NCI-H187 (cell line): Measurements from ENCODE around the gene PGA4.
"Not testable (repeated sequence)": the region's sequence is repeated elsewhere in the genome, so short reads cannot be mapped to it uniquely, and the experiment has no call there.

Experiments used
- DNase-seq, 2 experiments: peaks; one replicate each; lab custom pipeline; 2025; lab: John Stamatoyannopoulos, UW

PGA4 gene

GRCh38 chr11:61222047-61222446 is at the start of gene PGA4:
TSS of gene PGA4 (plus strand) at chr11:61222347. CDS start at chr11:61222401, 54 bp downstream.
- DNase-seq: not testable (repeated sequence)

GRCh38 chr11:61172356-61172755 is 49.8 kb upstream of the PGA4 start:
- no peak for DNase-seq

DNA sequence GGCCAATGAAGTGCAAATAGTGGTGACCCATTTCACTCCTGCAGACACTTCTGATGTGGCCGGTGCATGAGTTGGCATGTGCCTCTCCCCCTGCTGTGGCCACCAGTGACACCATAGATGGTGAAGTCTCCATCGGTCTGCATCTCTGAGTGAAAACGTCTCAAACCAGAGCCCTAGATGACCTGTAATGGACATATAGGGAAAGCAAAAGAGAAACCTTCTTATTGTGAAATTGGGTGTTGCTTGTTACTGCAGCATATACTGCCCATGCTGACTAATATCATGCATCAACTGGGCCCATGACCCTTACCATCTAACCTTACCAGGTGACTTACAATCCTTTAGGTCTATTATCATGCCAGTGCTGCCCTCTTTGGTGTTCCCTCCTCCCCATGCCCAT is 49.3 kb upstream of the PGA4 start:
- DNase-seq: no peak

- no peak for DNase-seq
Measured at GRCh38 chr11:61173456-61173855, 48.7 kb upstream of the PGA4 start.

DNA sequence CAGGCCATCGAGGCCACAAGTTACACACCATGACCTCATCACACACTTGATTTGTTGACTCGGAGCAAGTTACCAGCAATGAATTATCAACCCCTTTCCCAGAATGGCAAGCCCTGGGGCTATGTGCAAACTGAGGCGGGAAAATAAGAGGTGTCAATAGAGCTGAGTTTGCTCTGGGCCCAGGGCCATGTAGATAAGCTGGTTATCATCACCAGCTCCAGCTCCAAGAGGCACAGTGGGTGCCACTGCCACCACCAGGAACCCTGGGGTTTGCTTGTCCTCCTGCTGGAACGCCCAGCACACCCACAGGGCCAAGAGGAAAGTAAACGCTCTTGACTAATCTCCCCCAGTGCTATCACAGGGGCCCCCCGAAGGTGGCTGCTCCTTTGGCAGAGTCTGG is 47.9 kb upstream of the PGA4 start:
- no peak for DNase-seq

- DNase-seq: no peak
Measured at GRCh38 chr11:61174949-61175348, 47.2 kb upstream of the PGA4 start.

DNA sequence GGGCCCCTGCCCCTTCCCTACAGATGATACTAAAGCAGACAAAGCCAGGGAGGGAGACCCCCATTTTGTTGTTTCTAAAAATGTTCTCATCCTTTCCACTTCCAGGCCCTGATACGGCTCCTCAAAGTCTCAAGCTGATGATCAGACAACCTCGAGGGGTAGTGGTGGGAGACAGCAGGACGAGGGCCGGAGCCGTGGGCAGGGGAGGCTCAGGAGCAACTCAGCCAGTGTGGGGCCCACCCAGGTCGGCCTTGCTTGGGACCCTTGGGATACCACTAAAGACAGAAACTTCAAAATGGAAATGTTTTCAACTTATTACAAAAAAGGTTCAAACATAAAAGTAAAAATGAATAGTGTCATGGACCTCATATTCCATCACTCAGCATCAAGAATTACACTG is 45.7 kb upstream of the PGA4 start:
- DNase-seq: no peak

GRCh38 chr11:61180205-61180604 is 41.9 kb upstream of the PGA4 start:
- not testable (repeated sequence) for DNase-seq

GRCh38 chr11:61181489-61181888 is 40.7 kb upstream of the PGA4 start:
- DNase-seq: no peak

- DNase-seq: no peak
Measured at GRCh38 chr11:61183645-61184044, 38.5 kb upstream of the PGA4 start.

DNA sequence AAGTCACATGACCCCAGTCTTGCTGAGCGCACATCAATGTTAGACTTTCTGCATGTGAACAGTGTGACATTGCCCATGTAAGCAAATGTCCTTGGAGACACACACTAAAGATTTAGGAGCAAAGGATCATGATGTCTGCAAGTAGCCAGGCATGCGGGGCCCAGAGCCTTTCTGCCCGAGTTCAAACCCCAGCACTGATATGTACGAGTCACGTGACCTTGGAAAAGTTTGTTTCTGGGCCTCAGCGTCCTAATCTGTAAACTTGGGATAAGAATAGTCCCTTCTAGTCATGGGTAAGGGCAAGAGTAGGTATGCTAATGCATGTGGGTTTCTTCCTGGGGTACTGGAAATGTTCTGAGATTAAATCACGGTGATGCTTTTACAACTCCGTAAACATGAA is 35.6 kb upstream of the PGA4 start:
- DNase-seq: no peak

DNA sequence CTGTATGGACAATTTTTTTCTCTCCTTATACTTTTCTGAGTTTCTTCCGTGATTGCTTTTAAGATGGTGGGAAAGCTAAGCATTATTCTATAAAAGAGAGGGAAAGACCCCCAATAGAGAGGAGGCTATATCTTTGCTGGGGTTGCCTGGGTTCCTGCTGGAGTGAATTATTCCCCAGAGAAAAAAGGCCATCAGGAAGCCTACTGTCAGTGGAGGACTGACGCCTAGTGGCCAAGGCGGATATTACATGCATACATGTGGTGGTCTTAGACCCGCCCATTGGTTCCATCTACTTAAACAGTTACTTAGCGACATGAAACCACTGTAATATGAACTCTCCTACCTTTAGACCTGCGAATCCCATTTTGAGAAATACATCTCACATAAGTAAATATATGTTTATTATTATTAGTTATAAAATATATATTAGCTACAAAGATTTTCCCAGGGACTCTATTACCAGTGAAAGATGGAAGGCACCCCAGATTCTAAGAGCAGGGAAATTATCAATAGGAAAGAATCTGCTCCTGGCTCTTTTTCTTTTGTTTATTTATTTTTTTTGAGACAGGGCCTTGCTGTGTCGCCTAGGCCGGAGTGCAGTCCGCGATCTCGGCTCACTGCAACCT is 34.5 kb upstream of the PGA4 start:
- peak; percentile 32 to 82 for DNase-seq

- DNase-seq: no peak
Measured at GRCh38 chr11:61189933-61190332, 32.2 kb upstream of the PGA4 start.

- no peak for DNase-seq
Measured at GRCh38 chr11:61193596-61193995, 28.6 kb upstream of the PGA4 start.

- no peak for DNase-seq
Measured at GRCh38 chr11:61194169-61194671, 27.9 kb upstream of the PGA4 start.

DNA sequence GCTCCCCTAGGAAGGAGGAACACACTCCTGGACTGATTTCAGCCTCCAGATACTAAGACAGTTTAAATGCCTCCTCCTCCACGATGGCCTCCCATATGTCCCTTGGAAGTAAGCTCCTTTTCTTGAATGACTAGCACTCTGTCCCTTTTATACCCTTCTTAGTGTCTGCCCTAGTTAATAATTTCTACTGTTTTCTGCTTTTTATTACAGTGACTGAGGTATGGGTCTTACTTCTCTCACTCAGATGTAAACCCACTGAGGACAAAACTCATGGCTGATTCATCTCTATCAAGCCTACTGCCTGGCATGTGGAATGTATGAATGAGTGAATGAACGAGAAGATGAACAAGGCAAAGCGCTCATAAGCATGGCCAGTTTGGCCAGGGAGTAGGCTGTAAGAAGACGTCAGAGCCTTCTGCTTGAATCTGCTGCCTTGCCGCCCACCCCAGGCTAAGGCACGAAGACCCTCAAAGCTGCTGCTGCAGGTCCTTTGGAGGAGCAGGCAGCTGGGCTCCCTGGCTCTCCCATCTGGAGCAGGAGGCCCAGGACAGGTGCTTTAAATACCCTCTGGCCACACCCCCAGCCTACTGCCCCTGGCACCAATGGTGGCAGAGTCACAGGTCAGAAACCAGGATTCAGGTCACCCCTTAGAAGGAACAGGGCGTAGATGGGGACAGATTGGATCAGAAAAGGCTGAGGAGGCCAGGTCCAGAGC is 27.0 kb upstream of the PGA4 start:
- DNase-seq: no peak

GRCh38 chr11:61195719-61196118 is 26.4 kb upstream of the PGA4 start:
- DNase-seq: no peak

GRCh38 chr11:61198361-61198760 is 23.8 kb upstream of the PGA4 start:
- no peak for DNase-seq

GRCh38 chr11:61198948-61199523 is 23.1 kb upstream of the PGA4 start:
- no peak for DNase-seq

- DNase-seq: no peak
Measured at GRCh38 chr11:61201476-61201875, 20.7 kb upstream of the PGA4 start.

- not testable (repeated sequence) for DNase-seq
Measured at GRCh38 chr11:61202950-61203746, 19.0 kb upstream of the PGA4 start, which contains the start of gene PGA3. TSS of gene PGA3 (plus strand) at chr11:61203515. CDS start at chr11:61203565, 50 bp downstream.

- DNase-seq: not testable (repeated sequence)
Measured at GRCh38 chr11:61203873-61204272, 18.3 kb upstream of the PGA4 start.
